Right ventricle myocardium inferior (tissue), 1 donor: ENCODE results near the gene CLIC4. TPM values are rescaled to one million over a fixed set of nuclear protein-coding genes. Genes with fewer than 3 reads are reported as not detected.
"Not testable (repeated sequence)": the region's sequence is repeated elsewhere in the genome, so short reads cannot be mapped to it uniquely, and the experiment has no call there.

Source experiments
- ATAC-seq: fragments of 200-7000 bp; cut with Tn5 transposase; one replicate; pipeline ENCODE4 v1.9.1; 2020; ENCODE audit warnings: mild to moderate bottlenecking, moderate library complexity
- DNase-seq: peaks from one replicate; pipeline ENCODE4 v3.0.0; 2021; ENCODE audit errors: missing footprints
- intact Hi-C: fragments of 100-400 bp; cut with DNase I; formaldehyde crosslinking; loops from one replicate; pipeline ENCODE4 v1.11.0; 2022
- total RNA-seq: library from RNA; stranded (reverse); fragmentation: NEBNext Ultra II Directional; extraction: Animal tissue kit (Norgen Biotek cat#: 25700); gene quantifications from one replicate; pipeline ENCODE4 v1.2.1, GENCODE V29; 2021
- donor health status: DM: no; HTN: yes; CAD: no; lungs with severe emphysema.

The CLIC4 gene
- total RNA-seq, 1 donor from 2014 or later = 406 TPM

- ATAC-seq = no peak
- no peak for DNase-seq
Measured at GRCh38 chr1:24714859-24715520, 30.3 kb upstream of the CLIC4 start.

GRCh38 chr1:24715658-24716057 lies 29.6 kb upstream of the CLIC4 start:
- ATAC-seq = no peak
- no peak for DNase-seq
- intact Hi-C loops = no loop called here

More at GRCh38 chr1:24714859-24715520, 30.3 kb upstream of the CLIC4 start:
- intact Hi-C loops = no loop called here

GRCh38 chr1:24717887-24718650 lies 27.2 kb upstream of the CLIC4 start:
- ATAC-seq = no peak
- intact Hi-C loops = no loop called here
- DNase-seq = no peak

DNA sequence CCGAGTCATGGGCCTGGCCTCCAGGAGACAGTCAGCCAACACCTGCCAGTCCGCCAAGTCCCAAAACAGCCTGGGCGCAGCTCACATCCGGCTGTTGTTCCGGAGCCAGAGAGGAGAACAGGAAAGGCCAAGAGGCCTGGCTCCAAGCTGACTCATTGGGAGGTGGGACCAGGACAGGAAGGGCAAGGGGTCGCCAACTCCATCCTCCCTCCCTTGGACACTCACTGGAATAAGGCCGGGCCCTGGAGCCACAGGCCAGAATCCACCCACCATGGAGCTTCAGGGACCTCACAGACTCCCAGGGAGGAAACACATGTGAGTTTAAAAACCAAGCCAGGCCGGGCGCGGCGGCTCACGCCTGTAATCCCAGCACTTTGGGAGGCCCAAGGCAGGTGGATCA lies 25.1 kb upstream of the CLIC4 start:
- DNase-seq (peak; percentile 92), ATAC-seq (peak; percentile 96)
- intact Hi-C loops = no loop called here

DNA sequence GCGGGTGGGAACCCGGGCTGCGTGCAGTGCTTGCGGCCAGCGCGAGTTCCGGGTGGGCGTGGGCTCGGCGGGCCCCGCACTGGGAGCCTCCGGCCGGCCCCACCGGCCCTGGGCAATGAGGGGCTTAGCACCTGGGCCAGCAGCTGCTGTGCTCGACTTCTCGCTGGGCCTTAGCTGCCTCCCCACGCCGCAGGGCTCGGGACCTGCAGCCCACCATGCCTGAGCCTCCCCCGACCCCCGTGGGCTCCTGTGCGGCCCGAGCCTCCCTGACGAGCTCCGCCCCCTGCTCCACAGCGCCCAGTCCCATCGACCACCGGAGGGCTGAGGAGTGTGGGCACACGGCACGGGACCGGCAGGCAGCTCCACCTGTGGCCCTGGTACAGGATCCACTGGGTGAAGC lies 23.7 kb upstream of the CLIC4 start:
- no peak for ATAC-seq
- intact Hi-C loops = no loop called here
- no peak for DNase-seq

DNA sequence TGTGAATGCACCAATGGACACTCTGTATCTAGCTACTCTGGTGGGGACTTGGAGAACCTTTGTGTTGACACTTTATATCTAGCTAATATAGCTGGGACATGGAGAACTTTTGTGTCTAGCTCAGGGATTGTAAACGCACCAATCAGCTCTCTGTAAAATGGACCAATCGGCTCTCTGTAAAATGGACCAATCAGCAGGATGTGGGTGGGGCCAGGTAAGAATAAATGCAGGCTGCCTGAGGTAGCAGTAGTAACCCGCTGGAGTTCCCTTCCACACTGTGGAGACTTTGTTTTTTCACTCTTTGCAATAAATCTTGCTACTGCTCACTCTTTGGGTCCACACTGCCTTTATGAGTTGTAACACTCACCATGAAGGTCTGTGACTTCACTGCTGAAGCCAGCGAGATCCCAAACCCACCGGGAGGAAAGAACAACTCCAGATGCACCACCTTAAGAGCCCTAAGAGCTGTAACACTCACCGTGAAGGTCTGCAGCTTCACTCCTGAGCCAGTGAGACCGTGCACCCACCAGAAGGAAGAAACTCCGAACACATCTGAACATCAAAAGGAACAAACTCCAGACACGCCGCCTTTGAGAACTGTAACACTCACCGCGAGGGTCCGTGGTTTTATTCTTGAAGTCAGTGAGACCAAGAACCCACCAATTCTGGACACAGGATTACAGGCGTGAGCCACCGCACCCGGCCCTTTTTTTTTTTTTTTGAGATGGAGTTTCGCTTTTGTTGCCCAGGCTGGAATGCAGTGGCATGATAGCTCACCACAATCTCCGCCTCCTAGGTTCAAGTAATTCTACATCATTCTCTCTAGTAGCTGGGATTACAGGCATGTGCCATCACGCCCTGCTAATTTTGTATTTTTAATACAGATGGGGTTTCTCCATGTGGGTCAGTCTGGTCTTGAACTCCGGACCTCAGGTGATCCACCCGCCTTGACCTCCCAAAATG lies 22.9 kb upstream of the CLIC4 start:
- ATAC-seq, DNase-seq, intact Hi-C loops: not testable (repeated sequence)

DNA sequence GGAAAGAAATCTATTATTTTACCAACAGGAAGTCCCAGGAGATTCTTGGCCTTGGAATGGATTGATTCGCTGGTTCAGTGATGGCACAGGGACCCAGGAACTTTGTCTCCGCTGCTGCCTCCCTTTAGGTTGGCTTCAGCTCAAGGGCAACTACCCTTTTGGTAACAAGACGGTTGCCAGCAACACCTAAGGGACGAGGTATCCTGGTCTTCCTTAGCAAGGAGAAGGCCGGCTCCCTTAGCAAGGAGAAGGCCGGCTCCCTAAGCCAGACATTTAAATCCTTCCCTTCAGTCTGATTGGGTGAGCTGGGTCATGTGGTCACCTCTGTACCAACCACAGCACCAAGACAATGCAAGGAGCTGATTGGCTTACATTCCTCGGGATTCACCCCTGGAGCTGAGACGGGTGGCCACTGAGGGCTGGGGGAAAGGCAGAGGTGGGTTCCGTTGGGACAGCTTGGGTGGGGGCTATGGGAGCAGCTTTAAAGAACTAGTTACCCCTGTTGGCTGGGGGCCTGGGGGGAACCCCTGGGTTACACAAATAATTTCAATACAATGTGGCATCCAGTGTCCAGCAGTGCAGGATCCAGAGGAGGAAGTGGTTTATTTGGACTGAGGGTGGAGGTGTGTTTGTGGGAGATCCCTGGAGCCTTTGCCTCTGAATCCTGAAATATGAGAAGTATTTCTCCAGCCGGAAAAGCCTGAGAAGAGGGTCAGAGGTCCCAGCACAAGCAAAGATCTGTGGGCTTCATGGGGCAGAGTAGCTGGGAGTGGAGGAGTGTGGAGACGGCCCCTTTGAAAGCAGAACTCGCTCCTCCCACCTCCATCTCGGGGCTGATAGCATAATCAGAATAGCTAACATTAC lies 20.7 kb upstream of the CLIC4 start:
- intact Hi-C loops = no loop called here
- ATAC-seq = no peak
- DNase-seq = no peak

GRCh38 chr1:24725209-24725651 lies 20.0 kb upstream of the CLIC4 start:
- no peak for ATAC-seq

GRCh38 chr1:24726741-24727140 lies 18.5 kb upstream of the CLIC4 start:
- ATAC-seq (no peak), DNase-seq (no peak)
- intact Hi-C loops = no loop called here

More at GRCh38 chr1:24725209-24725651, 20.0 kb upstream of the CLIC4 start:
- intact Hi-C loops = no loop called here
- DNase-seq = no peak

GRCh38 chr1:24727501-24728216 lies 17.6 kb upstream of the CLIC4 start:
- ATAC-seq = peak; percentile 90

GRCh38 chr1:24728982-24729381 lies 16.3 kb upstream of the CLIC4 start:
- no peak for ATAC-seq
- intact Hi-C loops = no loop called here
- DNase-seq = no peak

More at GRCh38 chr1:24727501-24728216, 17.6 kb upstream of the CLIC4 start:
- intact Hi-C loops = no loop called here
- DNase-seq = peak; percentile 82

- intact Hi-C loops = no loop called here
- DNase-seq (no peak), ATAC-seq (no peak)
Measured at GRCh38 chr1:24732186-24732885, 12.9 kb upstream of the CLIC4 start.

- not testable (repeated sequence) for ATAC-seq
Measured at GRCh38 chr1:24733342-24733741, 11.9 kb upstream of the CLIC4 start.

DNA sequence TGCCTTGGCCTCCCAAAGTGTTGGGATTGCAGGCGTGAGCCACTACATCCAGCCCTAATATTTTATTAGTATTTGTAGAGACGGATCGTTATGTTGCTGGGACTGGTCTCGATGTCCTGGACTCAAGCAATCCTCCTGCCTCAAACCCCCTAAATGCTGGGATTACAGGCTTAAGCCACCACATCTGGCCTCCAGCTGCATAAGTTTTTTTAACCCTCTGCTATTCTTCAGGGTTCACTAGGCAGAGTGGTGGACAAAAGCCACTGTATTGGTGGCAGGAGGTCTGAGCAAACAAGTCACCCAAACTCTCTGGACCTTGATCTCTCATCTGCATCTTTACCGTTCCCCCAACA lies 10.1 kb upstream of the CLIC4 start:
- intact Hi-C loops = no loop called here
- no peak for ATAC-seq

More at GRCh38 chr1:24733342-24733741, 11.9 kb upstream of the CLIC4 start:
- intact Hi-C loops, DNase-seq: not testable (repeated sequence)

DNA sequence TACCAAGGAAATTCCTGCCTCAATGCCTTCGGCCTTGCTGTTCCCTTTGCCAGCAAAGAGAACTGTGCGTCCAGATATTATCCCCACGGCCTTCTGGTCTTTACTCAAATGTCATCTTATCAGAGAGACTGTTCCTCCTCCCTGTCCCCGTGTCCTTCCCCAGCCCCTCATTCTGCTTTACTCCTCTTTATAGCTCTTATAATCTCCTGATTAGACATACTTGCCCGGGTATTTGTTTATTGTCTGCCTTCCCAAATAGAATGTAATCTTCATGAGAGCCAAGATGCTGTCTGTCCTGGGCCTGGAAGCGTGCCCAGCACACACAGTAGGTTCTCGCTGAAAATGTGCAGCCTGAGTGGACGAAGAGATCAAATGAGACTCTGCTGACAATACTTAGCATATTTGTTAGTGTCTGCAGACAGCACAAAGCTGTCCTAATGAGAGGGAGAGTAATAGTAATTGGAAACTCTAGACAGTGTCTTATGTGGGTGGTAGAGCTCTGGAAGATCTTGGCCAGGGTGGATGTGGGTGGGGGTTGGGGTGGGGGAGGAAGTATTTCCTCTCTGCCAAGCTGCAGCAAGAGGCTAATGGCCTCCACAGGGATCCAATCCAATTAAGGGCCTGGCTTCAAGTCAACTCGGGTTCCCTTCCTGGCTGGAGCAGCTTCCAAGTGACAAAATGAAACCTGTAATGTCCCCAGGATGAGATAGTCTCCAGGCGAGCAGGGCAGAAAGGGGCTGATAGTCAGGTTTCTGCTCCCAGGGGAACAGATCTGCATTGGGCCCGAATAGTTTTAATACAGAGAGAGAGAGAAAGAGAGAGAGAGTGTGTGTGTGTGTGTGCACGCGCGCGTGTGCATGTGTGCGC lies 9.5 kb upstream of the CLIC4 start:
- intact Hi-C loops = no loop called here
- DNase-seq = no peak
- peak; percentile 85 for ATAC-seq

More for the DNA sequence above, 10.1 kb upstream of the CLIC4 start:
- no peak for DNase-seq
